HG03342 (cell line): ENCODE results near the gene HBS1L.
"Not testable (repeated sequence)": the region's sequence is repeated elsewhere in the genome, so short reads cannot be mapped to it uniquely, and the experiment has no call there.

ENCODE experiments used
- ATAC-seq: cut with Tn5 transposase; IDR thresholded peaks from one replicate; pipeline ENCODE4 v1.9.1; 2021; ENCODE audit warnings: mild to moderate bottlenecking, moderate library complexity; ENCODE audit not compliant: unreplicated experiment

The HBS1L gene

GRCh38 chr6:135081966-135082365 lies 27.3 kb upstream of the HBS1L start:
- no peak for ATAC-seq

- no peak for ATAC-seq
Observed at GRCh38 chr6:135075018-135075417, 20.4 kb upstream of the HBS1L start.

- ATAC-seq: no peak
Observed at GRCh38 chr6:135073756-135074393, 19.3 kb upstream of the HBS1L start.

GRCh38 chr6:135073217-135073616 lies 18.6 kb upstream of the HBS1L start:
- no peak for ATAC-seq

- ATAC-seq: no peak
Observed at GRCh38 chr6:135072753-135073152, 18.1 kb upstream of the HBS1L start.

DNA sequence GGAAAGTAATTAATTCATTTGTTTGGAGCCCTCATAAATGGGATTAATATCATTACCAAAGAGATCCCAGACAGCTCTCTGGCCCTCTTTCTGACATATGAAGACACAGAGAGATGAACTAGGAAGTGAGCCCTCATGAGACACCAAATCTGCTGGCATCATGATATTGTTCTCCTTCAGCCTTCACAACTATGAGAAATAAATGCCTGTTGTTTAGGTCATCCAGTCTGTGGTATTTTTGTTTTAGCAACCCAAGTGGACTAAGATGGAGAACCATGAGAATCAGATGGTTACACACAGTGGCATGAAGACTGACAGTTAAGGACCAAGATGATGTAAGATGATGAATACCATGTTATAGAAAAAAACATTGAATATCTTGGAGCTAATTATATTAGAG lies 16.9 kb upstream of the HBS1L start:
- ATAC-seq: no peak

- no peak for ATAC-seq
Observed at GRCh38 chr6:135067911-135068310, 13.3 kb upstream of the HBS1L start.

DNA sequence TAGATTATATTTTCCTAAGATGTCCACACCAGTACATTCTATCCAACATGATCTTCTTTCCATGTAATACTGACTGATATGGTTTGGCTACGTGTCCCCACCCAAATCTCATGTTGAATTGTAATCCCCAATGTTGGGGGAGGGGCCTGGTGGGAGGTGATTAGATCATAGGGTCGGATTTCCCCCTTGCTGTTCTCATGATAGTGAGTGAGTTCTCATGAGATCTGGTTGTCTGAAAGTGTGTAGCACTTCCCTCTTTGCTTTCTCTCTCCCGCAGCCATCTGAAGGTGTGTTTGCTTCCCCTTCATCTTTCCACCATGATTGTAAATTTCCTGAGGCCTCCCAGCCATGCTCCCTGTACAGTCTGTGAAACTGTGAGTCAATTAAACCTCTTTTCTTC lies 12.2 kb upstream of the HBS1L start:
- ATAC-seq: no peak

- no peak for ATAC-seq
Observed at GRCh38 chr6:135066397-135066796, 11.8 kb upstream of the HBS1L start.

DNA sequence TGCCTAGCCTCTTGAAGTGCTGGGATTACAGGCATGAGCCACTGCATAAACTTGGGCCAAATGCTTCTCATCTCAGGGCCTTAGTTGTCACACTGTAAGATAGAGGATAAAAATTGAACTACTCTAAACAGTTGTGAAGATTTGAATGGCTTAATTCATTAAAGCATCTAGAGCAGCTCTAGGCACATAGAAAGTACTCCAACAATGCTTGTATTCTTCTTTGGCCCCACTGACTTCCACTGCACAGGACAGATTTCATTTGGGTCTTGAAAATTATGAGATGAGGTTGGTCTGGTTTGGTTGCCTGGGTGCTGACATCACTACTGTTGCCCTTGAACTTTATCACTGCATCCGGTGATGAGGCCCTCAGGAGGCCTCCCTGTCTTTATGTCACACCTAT lies 10.0 kb upstream of the HBS1L start:
- no peak for ATAC-seq

DNA sequence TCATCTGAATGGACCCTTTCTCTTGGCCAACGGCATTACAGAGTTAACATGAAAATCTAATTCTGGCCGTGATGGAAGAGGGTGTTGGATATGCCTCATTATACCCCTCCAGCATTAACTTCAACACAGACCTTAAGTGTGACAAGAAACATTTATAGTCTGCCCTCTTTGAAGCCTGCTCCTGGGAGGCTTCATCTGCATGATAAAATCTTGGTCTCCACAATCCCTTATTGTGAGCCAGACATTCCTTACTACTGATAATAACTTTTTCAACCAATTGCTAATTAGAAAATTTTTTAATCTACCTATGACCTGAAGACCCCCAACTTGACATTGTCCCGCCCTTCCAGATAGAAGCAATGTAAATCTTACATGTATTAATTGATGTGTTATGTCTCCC lies 9.3 kb upstream of the HBS1L start:
- no peak for ATAC-seq

DNA sequence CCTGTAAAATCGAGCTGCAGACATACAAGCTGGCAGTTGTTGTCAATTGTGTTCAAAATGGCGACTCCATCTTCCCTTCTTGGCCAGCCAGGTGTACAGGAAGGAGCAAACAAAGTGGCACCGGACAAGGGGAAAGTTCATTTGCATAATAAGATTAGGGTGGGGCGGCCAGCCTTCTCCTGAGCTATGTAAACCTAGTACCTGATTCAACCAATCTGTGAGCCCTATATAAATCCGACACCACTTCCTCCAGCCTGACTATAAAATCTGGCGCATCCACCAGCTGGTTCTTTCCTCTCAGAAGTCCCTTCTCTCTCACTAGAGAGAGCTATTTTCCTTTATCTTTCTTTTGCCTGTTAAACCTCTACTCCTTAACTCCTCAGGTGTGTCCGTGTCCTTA lies 8.1 kb upstream of the HBS1L start:
- ATAC-seq: no peak

DNA sequence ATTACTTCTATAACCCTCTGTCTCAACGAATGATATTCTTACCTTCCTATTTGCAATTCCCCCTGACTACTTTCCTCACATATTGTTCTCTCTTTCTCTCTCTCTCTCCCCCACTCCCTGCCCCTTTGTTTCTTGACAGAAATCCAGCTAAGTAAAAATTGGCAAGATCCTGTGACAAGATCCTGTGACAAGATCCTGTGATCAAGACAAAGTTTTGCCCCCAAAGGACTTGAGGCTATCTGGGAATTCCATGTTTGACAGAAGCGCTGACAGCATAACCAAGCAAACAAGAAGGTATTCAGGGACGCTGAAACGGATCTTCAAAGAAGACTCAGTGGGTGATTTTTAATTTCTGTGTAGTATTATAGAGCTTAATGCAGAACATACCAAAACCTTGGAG lies 5.5 kb upstream of the HBS1L start:
- ATAC-seq: no peak

GRCh38 chr6:135058299-135058698 lies 3.7 kb upstream of the HBS1L start:
- ATAC-seq: not testable (repeated sequence)

- no peak for ATAC-seq
Observed at GRCh38 chr6:135056632-135057031, 2.0 kb upstream of the HBS1L start.

DNA sequence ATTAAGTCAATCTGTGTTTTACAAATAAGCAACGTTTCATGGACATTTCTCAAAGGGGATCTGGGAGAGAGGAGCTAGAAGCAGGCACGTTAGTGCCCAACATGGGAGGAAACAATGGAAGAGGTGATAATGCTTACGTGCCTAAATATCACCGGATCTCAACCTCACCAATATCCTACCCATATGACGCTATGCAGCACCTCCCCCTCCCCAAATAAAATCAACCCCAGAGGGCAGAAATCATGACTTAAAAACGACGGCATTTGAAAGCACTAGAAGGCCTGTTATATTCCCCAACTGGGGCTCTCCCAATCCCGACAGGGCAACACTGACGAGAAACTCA lies 425 bp downstream of the HBS1L start:
- ATAC-seq: peak; percentile 11

- ATAC-seq: no peak
Observed at GRCh38 chr6:135053406-135053805, 1.2 kb downstream of the HBS1L start.

DNA sequence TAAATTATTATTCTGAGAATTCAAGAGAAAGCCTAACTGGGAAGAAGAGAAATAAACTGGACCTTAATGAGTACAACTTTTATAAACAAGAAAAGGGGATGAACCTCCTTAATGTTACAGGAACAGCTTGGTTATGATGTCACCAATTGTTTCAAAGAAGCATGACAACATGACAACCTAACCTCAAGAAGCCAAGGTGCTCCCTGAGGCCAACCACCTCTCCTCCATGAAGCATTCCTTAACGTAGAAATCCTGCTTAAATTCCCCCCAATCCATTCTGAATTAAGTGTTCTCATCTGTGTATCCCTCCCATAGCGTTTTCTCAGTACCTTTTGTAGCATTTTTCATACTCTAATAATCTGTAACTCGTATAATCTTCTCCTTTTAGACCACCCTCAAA lies 1.7 kb downstream of the HBS1L start:
- no peak for ATAC-seq

DNA sequence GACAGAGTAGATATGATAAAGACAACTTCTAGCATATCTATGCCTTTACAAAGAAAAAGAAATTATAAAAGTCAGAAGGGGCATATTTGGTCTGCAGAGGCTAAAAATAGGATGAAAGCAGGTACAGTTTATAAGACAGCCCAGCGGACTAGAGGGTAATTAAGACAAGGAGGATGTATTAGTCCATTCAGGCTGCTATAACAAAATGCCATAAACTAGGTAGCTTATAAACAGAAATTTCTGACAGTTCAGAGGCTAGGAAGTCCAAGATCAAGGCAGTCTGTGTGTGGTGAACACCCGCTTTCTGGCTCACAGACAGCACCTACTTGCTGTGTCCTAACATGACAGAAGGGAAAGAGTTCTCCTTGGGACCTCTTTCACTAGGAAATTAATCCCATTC lies 5.7 kb downstream of the HBS1L start:
- ATAC-seq: no peak

GRCh38 chr6:135047336-135047735 lies 7.3 kb downstream of the HBS1L start:
- no peak for ATAC-seq

DNA sequence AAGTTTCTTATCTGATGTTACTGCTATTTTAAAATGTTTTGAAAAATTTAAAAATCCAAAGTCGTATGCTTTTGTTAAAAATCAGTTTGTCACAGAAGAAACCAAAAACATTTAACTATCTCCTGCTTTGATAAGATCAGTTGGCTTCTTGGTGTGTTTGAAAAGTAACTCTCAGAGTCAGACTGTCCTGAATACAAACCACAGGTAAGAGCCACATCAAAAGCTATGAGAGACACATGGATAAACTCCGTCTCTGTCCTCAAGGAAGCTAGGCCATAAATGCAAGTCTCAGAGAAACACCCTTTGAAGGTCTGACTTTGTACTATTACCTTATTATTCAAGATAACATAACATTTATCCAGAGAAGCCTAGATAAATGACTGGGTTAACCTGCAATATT lies 7.7 kb downstream of the HBS1L start:
- no peak for ATAC-seq

GRCh38 chr6:135044639-135045038 lies 10.0 kb downstream of the HBS1L start:
- no peak for ATAC-seq

GRCh38 chr6:135043846-135044245 lies 10.8 kb downstream of the HBS1L start:
- no peak for ATAC-seq

- no peak for ATAC-seq
Observed at GRCh38 chr6:135043364-135043763, 11.3 kb downstream of the HBS1L start.
